Type B pancreatic cell (in vitro differentiated cells): Measurements from ENCODE around the gene STARD5. TPM values are rescaled to one million over a fixed set of nuclear protein-coding genes. Genes with fewer than 3 reads are reported as not detected.

Source experiments
- DNase-seq: peaks from one replicate; pipeline ENCODE4 v3.0.0; 2021; ENCODE audit warnings: mixed read lengths; ENCODE audit not compliant: unreplicated experiment; ENCODE audit errors: extremely low spot score
- H3K27ac Mint-ChIP-seq: 2 replicates; pipeline ENCODE4 v1.8.0; 2021; ENCODE audit warnings: mild to moderate bottlenecking, mixed read lengths
- H3K27me3 Mint-ChIP-seq: 2 replicates; pipeline ENCODE4 v1.8.0; 2021; ENCODE audit warnings: mixed read lengths
- H3K36me3 Mint-ChIP-seq: 2 replicates; pipeline ENCODE4 v1.8.0; 2021; ENCODE audit warnings: mixed read lengths
- H3K4me1 Mint-ChIP-seq: one replicate; pipeline ENCODE4 v1.8.0; 2021; ENCODE audit warnings: mixed read lengths; ENCODE audit not compliant: unreplicated experiment
- H3K4me3 Mint-ChIP-seq: 2 replicates; pipeline ENCODE4 v1.8.0; 2021; ENCODE audit warnings: mild to moderate bottlenecking, mixed read lengths
- H3K9me3 Mint-ChIP-seq: 2 replicates; pipeline ENCODE4 v1.8.0; 2021; ENCODE audit warnings: mixed read lengths
- total RNA-seq: library from RNA; stranded (reverse); gene quantifications from 2 replicates; pipeline ENCODE4 v1.2.1, GENCODE V29; 2021; ENCODE audit warnings: low replicate concordance
- TF ChIP-seq, protein P1 (sequence below): fragments of 200-600 bp; sonication (generic); conservative IDR thresholded peaks from 2 replicates; pipeline ENCODE4 v1.5.0; 2021; ENCODE audit warnings: antibody characterized with exemption, mild to moderate bottlenecking

Gene STARD5
- total RNA-seq, 1 donor from 2014 or later = 7.8 TPM

DNA sequence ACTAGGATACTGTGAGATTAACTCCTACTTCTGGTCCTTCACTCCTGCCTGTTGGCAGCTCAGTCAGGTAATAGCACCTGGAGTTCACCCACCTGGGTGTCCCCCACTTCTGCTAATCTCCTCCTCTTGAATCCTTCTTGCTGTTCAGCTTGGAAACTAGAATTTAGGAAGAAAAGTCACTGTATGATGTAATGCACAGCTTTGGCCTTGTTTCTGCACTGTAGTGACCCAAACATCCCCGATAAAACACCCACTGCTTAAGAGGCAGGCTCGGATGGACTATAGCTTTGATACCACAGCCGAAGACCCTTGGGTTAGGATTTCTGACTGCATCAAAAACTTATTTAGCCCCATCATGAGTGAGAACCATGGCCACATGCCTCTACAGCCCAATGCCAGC is 24.8 kb downstream of the STARD5 start:
- no peaks in the 10 kb centered on the region for H3K9me3 Mint-ChIP-seq
- no peaks in the 10 kb centered on the region for H3K36me3 Mint-ChIP-seq
- TF ChIP-seq, protein P1, sequence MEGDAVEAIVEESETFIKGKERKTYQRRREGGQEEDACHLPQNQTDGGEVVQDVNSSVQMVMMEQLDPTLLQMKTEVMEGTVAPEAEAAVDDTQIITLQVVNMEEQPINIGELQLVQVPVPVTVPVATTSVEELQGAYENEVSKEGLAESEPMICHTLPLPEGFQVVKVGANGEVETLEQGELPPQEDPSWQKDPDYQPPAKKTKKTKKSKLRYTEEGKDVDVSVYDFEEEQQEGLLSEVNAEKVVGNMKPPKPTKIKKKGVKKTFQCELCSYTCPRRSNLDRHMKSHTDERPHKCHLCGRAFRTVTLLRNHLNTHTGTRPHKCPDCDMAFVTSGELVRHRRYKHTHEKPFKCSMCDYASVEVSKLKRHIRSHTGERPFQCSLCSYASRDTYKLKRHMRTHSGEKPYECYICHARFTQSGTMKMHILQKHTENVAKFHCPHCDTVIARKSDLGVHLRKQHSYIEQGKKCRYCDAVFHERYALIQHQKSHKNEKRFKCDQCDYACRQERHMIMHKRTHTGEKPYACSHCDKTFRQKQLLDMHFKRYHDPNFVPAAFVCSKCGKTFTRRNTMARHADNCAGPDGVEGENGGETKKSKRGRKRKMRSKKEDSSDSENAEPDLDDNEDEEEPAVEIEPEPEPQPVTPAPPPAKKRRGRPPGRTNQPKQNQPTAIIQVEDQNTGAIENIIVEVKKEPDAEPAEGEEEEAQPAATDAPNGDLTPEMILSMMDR = no peak
- peaks cover 18% of the 10 kb centered on the region for H3K4me1 Mint-ChIP-seq
- no peak for DNase-seq
- no peak overlapping the region for H3K4me3 Mint-ChIP-seq
- H3K27me3 Mint-ChIP-seq = peaks cover 5% of the 10 kb centered on the region
- H3K27ac Mint-ChIP-seq = no peak overlapping the region

DNA sequence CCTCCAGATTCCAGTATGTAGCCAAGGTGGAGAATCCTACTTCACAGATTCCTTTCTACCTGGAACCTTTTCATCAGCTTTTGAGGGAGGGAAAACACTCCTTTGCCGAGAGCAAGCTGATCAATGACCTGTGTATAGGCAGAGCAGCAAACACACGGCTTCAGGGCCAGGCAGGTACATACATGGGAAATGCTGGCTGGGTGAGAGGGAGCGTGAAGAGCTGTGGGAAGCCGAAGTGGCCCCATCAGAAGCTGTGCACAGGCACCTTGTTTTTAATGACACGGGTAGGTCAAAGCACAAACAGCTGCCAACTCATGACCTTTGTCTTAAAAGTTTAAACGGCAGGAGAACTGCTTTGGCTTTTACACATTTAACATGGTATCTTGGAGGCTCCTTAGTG is 25.3 kb downstream of the STARD5 start:
- Mint-ChIP-seq H3K4me1 (peaks cover 12% of the 10 kb centered on the region), H3K36me3 (no peaks in the 10 kb centered on the region), H3K9me3 (no peaks in the 10 kb centered on the region), H3K27me3 (peaks cover 5% of the 10 kb centered on the region), H3K27ac (no peak overlapping the region), H3K4me3 (no peak overlapping the region)
- DNase-seq = no peak
- TF ChIP-seq, protein P1 = no peak

DNA sequence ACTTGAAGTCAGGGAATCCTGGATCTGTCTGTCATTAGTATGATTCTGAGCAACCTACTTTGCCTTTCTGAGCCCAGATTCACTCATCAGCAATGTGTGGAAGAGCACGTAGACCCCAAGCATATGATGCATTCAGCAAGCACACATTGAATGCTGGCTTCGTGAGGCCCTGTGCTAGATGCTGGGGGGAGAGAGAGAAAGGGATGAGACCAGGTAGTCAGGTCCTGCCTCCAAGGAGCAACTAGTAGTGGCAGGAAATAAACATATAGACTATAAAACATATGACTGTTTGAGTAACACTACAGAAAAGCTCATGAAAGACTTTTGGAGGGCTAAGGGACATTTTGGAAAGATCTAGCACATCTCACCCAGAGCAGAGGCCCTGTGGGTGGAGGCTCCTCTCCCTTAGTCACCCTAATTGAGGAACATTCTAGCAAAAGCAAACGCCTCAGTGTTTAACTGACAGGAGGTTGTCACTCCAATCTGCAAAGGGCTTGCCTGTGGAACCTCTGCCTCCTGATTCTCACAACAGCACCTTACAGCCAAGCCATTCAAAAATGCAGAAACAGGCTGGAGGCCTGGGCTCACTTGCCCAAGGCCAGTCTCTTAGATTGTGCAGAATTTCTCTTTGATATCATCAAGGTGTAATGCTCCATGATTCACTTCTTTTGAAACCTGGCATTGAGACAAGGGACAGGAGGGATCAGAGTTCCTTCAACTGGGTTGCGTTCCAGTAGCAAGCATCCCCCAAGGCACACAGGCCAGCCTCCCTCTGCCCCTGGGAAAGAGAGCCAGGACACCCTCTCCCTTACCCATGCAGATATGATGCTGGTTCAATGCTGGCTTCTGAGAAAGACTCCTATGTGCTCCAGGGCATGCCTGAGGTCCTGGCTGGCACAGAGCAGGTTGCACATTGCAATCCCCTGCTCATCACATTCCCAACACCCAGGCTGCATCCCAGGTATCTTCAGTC is 26.1 kb downstream of the STARD5 start:
- TF ChIP-seq, protein P1 = no peak
- Mint-ChIP-seq H3K4me1 (peaks cover 8% of the 10 kb centered on the region), H3K27ac (no peak overlapping the region), H3K27me3 (peaks cover 5% of the 10 kb centered on the region), H3K9me3 (no peaks in the 10 kb centered on the region), H3K4me3 (no peak overlapping the region), H3K36me3 (no peaks in the 10 kb centered on the region)
- no peak for DNase-seq

DNA sequence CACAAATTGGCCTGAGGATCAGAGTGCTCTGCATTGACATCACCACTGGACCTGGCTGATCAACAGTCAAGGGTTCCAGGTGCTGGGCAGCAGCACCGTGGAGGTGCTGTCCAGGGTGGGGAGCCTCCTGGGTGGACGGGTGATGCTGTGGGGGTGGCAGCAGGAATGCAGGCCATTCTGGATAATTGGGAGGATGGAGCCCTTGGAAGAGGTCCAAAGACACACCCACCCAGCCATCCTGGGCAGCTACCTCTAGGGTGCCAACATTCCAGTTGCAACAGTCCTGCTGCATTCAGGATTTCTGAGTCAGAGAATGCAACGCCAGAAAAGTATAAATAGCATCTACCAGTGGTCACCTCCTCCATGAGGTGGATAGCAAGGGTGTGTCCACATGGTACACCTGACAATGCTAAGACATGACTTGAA is 26.8 kb downstream of the STARD5 start:
- Mint-ChIP-seq H3K9me3 (no peaks in the 10 kb centered on the region), H3K4me3 (no peak overlapping the region), H3K36me3 (no peaks in the 10 kb centered on the region), H3K27ac (no peak overlapping the region), H3K27me3 (peaks cover 5% of the 10 kb centered on the region), H3K4me1 (peaks cover 8% of the 10 kb centered on the region)
- DNase-seq = no peak
- TF ChIP-seq, protein P1 = no peak

DNA sequence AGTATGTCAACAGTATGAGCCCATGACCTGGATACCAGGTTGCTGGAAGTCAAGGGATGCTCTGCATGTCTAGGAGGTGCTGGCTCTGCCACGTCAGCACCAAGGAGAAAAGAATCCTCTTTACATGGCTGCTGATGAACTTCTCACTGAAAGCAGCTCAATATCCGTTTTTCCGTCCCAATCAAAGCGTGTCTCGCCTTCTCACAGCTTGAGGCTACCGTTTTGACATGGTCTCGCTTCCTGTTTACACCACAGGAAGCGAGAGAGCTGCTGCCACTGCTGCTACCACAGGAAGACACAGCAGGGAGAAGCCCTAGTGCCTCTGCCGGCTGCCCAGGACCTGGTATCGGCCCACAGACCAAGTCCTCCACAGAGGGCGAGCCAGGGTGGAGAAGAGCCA is 27.3 kb downstream of the STARD5 start:
- H3K27ac Mint-ChIP-seq = no peak overlapping the region
- peaks cover 5% of the 10 kb centered on the region for H3K27me3 Mint-ChIP-seq
- H3K36me3 Mint-ChIP-seq = no peaks in the 10 kb centered on the region
- DNase-seq = no peak
- no peaks in the 10 kb centered on the region for H3K9me3 Mint-ChIP-seq
- peaks cover 8% of the 10 kb centered on the region for H3K4me1 Mint-ChIP-seq
- no peak overlapping the region for H3K4me3 Mint-ChIP-seq
- TF ChIP-seq, protein P1 = no peak
